ENCODE data around the gene CASP8.

Gene CASP8

GRCh38 chr2:201260302-201260800, at the start of gene CASP8:
Gene CASP8 (plus strand): TSS chr2:201260536. CDS start chr2:201266487, 5,951 bp downstream.
- H3K4me3 ChIP-seq (ENCODE audit: low read depth, low read length), result peak within 1 kb of the TSS; percentile 3
- DNase-seq (ENCODE audit: low read depth), result peak; percentile 69
- TF ChIP-seq CTCF (conservative IDR thresholded peaks at IDR 0.05; ENCODE audit: low read depth, low read length), result no peak

- no peak overlapping the region for H3K4me3 ChIP-seq (ENCODE audit: low read depth, low read length)
- TF ChIP-seq CTCF (conservative IDR thresholded peaks at IDR 0.05; ENCODE audit: low read depth, low read length), result no peak
- DNase-seq (ENCODE audit: low read depth), result no peak
Measured at GRCh38 chr2:201215963-201216362, 44.4 kb upstream of the CASP8 start.

GRCh38 chr2:201216918-201217317, 43.4 kb upstream of the CASP8 start:
- TF ChIP-seq CTCF (conservative IDR thresholded peaks at IDR 0.05; ENCODE audit: low read depth, low read length), result no peak
- no peak overlapping the region for H3K4me3 ChIP-seq (ENCODE audit: low read depth, low read length)
- no peak for DNase-seq (ENCODE audit: low read depth)

- no peak for TF ChIP-seq CTCF (conservative IDR thresholded peaks at IDR 0.05; ENCODE audit: low read depth, low read length)
- no peak for DNase-seq (ENCODE audit: low read depth)
- no peak overlapping the region for H3K4me3 ChIP-seq (ENCODE audit: low read depth, low read length)
Measured at GRCh38 chr2:201218780-201219179, 41.6 kb upstream of the CASP8 start.

- no peak for DNase-seq (ENCODE audit: low read depth)
- no peak overlapping the region for H3K4me3 ChIP-seq (ENCODE audit: low read depth, low read length)
- no peak for TF ChIP-seq CTCF (conservative IDR thresholded peaks at IDR 0.05; ENCODE audit: low read depth, low read length)
Measured at GRCh38 chr2:201219328-201220096, 40.8 kb upstream of the CASP8 start.

GRCh38 chr2:201220102-201220570, 40.2 kb upstream of the CASP8 start:
- no peak for TF ChIP-seq CTCF (conservative IDR thresholded peaks at IDR 0.05; ENCODE audit: low read depth, low read length)
- no peak for DNase-seq (ENCODE audit: low read depth)
- H3K4me3 ChIP-seq (ENCODE audit: low read depth, low read length), result no peak overlapping the region
